HG02981 (cell line): Measurements from ENCODE around the gene MBD3.

Experiments used
- ATAC-seq: cut with Tn5 transposase; IDR thresholded peaks from one replicate; pipeline ENCODE4 v1.9.1; 2021; ENCODE audit warnings: mild to moderate bottlenecking, moderate library complexity; ENCODE audit not compliant: unreplicated experiment

Gene MBD3

GRCh38 chr19:1524287-1524971 lies 68.2 kb downstream of the MBD3 start:
- ATAC-seq = no peak
